GM12891 (cell line): ENCODE results near the gene DNMBP.

Experiments used
- POLR2A ChIP-seq: IDR thresholded peaks from 2 replicates; pipeline ENCODE4 v1.6.1; 2011; ENCODE audit warnings: low read depth, low read length, control low read depth
- POLR2AphosphoS5 ChIP-seq: IDR thresholded peaks from 2 replicates; pipeline ENCODE4 v1.6.1; 2011; ENCODE audit warnings: low read depth, low read length, control low read depth

DNA sequence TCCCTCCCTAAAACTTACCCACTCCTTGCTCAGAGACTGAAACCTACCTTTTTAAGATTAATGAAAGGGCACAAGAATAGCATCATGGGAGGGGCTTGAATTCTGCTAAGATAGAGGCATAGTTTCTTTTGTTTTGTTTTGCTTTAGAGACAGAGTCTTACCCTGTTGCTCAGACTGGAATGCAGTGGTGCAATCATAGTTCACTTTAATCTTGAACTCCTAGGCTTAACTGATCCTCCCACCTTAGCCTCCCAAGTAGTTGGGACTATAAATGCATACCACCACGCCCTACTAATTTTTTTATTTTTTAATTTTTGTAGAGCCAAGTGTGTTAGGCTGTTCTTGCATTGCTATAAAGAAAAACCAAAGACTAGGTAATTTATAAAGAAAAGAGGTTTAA lies 17.7 kb upstream of the DNMBP start:
- no peak for TF ChIP-seq POLR2A
- TF ChIP-seq POLR2AphosphoS5 = no peak
